HAP-1 (cell line): ENCODE data around the gene N4BP3.
"Not testable (repeated sequence)": the region's sequence is repeated elsewhere in the genome, so short reads cannot be mapped to it uniquely, and the experiment has no call there.

Source experiments
- DNase-seq, 2 experiments: peaks; one replicate each; pipeline ENCODE4 v3.0.0-alpha.2; 2016 to 2020; ENCODE audit warnings: low spot score in 2 of 2
- H3K27me3 ChIP-seq: fragments of 250-450 bp; sonication (Bioruptor Pico); 2 replicates; pipeline ENCODE4 v1.5.1; 2020; ENCODE audit warnings: low read depth, mild to moderate bottlenecking, moderate library complexity
- H3K36me3 ChIP-seq: fragments of 250-450 bp; sonication (Bioruptor Pico); replicated peaks from 2 replicates; pipeline ENCODE4 v1.5.1; 2020; ENCODE audit warnings: mild to moderate bottlenecking
- H3K4me1 ChIP-seq: fragments of 250-450 bp; sonication (Bioruptor Pico); 2 replicates; pipeline ENCODE4 v1.5.1; 2020; ENCODE audit warnings: mild to moderate bottlenecking
- H3K4me3 ChIP-seq: fragments of 250-450 bp; sonication (Bioruptor Pico); 2 replicates; pipeline ENCODE4 v1.5.1; 2020; ENCODE audit warnings: mild to moderate bottlenecking, moderate library complexity
- H3K9me3 ChIP-seq: fragments of 250-450 bp; sonication (Bioruptor Pico); 2 replicates; pipeline ENCODE4 v1.5.1; 2020; ENCODE audit warnings: mild to moderate bottlenecking, moderate library complexity
- in situ Hi-C: fragments of 300-500 bp; cut with MboI; formaldehyde crosslinking; loops from 3 replicates; pipeline ENCODE4 v1.14.3; 2020; ENCODE audit warnings: low sequenced_read_pairs, inconsistent platforms, mixed read lengths

The N4BP3 gene, protein sequence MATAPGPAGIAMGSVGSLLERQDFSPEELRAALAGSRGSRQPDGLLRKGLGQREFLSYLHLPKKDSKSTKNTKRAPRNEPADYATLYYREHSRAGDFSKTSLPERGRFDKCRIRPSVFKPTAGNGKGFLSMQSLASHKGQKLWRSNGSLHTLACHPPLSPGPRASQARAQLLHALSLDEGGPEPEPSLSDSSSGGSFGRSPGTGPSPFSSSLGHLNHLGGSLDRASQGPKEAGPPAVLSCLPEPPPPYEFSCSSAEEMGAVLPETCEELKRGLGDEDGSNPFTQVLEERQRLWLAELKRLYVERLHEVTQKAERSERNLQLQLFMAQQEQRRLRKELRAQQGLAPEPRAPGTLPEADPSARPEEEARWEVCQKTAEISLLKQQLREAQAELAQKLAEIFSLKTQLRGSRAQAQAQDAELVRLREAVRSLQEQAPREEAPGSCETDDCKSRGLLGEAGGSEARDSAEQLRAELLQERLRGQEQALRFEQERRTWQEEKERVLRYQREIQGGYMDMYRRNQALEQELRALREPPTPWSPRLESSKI

DNA sequence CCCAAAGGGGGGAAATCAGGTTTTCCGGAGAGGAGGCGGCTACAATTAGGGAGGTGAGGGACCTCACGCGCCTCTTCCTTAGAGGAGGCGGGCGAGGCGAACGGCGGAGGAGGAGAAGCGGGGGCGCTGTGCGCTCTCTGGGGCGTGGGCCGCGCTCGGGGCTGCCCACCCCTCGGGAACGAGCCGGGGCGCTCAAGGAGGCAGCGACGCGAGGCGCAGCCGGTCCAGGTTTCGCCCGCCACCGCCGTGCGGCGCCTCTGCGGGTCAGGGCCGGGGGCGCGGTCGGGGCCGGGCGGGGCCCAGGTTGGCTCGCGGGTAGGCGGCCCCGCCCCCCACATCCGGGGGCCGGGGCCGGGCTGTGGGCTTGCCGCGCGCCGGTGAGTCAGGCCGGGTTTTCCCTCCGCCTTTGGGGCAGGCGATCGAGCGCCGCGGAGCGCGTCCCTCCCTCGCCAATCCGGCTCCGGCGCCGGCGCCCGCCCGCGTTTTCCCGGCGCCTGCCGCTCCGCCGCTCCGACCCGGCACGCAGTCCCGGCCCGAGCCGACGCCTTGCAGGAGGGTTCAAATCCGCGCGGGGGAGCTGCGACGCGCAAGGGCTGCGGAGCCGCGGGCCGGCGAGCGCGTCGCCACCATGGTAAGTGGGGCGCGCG is at the start of gene N4BP3:
TSS of gene N4BP3 (plus strand) at position 392 of the 647 bp plus-strand sequence. CDS start 6,052 bp downstream, outside the sequence.
- peaks cover 8% of the 10 kb centered on the region; the same call in 1 of the 2 replicates for H3K27me3 ChIP-seq
- in situ Hi-C loops: no loop called here
- H3K4me3 ChIP-seq: peak within 1 kb of the TSS; percentile 37
- H3K4me1 ChIP-seq: no peaks in the 10 kb centered on the region
- DNase-seq: peak; percentile 70 to 83
- no peaks in the 10 kb centered on the region for H3K9me3 ChIP-seq
- no peaks in the 10 kb centered on the region for H3K36me3 ChIP-seq

DNA sequence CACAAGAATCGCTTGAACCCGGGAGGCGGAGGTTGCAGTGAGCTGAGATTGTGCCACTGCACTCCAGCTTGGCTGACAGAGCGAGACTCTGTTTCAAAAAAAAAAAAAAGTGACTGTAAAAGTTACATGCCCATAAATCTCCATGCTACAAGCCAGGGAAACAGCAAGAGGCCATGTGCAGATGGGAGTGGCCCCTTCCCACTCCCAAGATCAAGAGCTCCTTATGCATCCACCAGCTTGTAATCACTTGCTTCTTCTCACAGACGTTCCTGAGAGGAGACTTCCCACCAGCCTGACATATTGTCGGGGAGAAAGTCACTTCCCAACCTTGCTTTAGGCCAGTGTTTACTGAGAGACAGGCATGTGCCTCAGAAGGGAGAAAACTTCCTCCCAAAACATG is 45.6 kb upstream of the N4BP3 start:
- no peaks in the 10 kb centered on the region for H3K4me1 ChIP-seq
- no peaks in the 10 kb centered on the region for H3K36me3 ChIP-seq
- H3K4me3 ChIP-seq: no peak overlapping the region
- no peaks in the 10 kb centered on the region for H3K9me3 ChIP-seq
- no peaks in the 10 kb centered on the region for H3K27me3 ChIP-seq
- no peak for DNase-seq
- in situ Hi-C loops: loop anchor here (10.0 to 25.0 kb wide), 2 partner anchors 180 to 463 kb away; partner anchors contain the start of gene B4GALT7

DNA sequence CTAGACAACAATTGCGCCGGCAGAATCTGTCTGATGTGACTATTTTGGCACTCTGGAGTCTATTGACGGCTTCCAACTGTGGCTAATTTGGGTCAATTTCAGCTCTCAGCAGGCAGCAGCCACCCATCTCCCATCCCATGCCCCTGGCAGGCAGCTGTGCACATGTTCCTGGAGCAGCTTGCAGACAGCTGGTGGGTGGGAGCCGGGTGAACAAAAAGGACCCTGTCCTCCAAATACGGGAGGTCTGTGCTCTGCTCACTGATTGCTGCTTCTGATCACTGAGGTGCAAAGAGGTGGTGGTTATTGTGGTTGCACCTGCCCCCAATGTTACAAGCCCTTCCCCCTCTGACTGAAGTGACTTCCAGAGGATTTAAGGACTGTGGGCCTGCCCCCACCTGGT is 45.0 kb upstream of the N4BP3 start:
- H3K27me3 ChIP-seq: no peaks in the 10 kb centered on the region
- no peaks in the 10 kb centered on the region for H3K4me1 ChIP-seq
- H3K4me3 ChIP-seq: no peak overlapping the region
- no peaks in the 10 kb centered on the region for H3K9me3 ChIP-seq
- in situ Hi-C loops: loop anchor here (10.0 to 25.0 kb wide), 2 partner anchors 181 to 463 kb away; partner anchors contain the start of gene B4GALT7
- no peaks in the 10 kb centered on the region for H3K36me3 ChIP-seq
- DNase-seq: no peak

DNA sequence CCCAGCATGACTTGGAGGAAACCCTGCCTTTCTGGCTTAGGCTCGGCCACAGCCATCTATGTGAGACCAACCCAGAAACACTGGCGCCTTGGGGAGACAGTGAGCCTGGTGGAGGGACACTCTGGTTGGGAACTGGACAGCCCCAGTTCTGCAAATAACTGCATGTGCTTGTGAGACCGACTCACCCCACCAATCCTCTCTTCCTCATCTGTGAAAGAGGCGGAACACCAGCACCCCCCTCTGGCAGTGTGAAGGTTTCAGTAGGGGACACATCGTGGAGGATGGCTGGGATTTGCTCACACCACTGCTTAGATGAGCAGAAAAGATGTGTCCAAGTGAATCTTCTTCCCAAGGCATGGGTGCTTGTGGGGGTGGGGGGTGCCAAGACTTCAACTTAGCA is 43.4 kb upstream of the N4BP3 start:
- peak; percentile 20 to 73 for DNase-seq
- no peak overlapping the region for H3K4me3 ChIP-seq
- in situ Hi-C loops: loop anchor here (10.0 to 25.0 kb wide), 2 partner anchors 183 to 465 kb away; partner anchors contain the start of gene B4GALT7

DNA sequence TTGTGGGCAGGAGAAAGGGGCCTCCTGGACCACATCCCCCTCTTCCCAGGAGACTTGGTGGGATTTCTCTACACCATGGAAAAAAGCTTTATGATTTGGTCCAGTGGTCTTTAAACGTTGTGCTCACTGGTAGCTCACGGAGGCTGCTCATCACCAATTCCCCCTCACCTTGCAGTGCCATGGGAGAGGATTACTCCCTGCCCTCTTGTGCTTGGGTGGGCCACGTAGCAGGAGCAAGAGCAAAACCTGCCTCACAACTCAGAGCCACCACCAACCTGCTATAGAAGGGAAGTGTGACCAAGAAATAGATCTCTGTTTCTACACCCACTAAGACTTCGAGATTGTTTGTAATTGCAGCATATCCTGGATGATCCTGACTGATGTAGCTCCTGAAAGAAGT is 42.2 kb upstream of the N4BP3 start:
- H3K27me3 ChIP-seq: no peaks in the 10 kb centered on the region
- H3K4me1 ChIP-seq: peaks cover 3% of the 10 kb centered on the region; the same call in 1 of the 2 replicates
- no peak overlapping the region for H3K4me3 ChIP-seq
- no peaks in the 10 kb centered on the region for H3K36me3 ChIP-seq
- H3K9me3 ChIP-seq: no peaks in the 10 kb centered on the region
- in situ Hi-C loops: loop anchor here (25.0 kb wide), 1 partner anchor 184 kb away; no protein-coding TSS in a partner anchor
- DNase-seq: no peak

More for the DNA sequence above, 43.4 kb upstream of the N4BP3 start:
- H3K36me3 ChIP-seq: no peaks in the 10 kb centered on the region
- H3K4me1 ChIP-seq: no peaks in the 10 kb centered on the region
- no peaks in the 10 kb centered on the region for H3K9me3 ChIP-seq
- no peaks in the 10 kb centered on the region for H3K27me3 ChIP-seq

DNA sequence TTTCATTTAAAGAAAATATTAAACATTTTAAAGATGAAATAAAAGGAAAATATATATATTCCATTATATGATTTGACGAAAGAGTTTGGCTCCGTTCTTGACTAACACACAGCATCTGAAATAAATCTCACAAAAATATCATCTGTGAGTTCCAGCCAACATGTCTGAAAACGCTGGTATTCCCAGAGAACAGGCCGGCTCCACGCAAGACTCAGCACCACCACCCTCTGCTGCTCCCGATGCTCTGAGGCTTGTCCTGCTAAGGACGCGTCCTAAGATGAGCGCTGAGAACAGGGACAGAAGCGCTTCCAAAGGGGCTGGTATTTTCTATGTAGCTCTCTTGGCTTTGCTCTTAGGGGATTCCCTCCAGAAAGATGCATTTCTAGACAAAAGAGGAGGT is 40.6 kb upstream of the N4BP3 start:
- in situ Hi-C loops: loop anchor here (25.0 kb wide), 1 partner anchor 185 kb away; no protein-coding TSS in a partner anchor
- no peak for DNase-seq
- Histone ChIP-seq H3K9me3 (no peaks in the 10 kb centered on the region), H3K27me3 (no peaks in the 10 kb centered on the region), H3K4me3 (no peak overlapping the region), H3K36me3 (no peaks in the 10 kb centered on the region), H3K4me1 (peaks cover 3% of the 10 kb centered on the region; the same call in 1 of the 2 replicates)

DNA sequence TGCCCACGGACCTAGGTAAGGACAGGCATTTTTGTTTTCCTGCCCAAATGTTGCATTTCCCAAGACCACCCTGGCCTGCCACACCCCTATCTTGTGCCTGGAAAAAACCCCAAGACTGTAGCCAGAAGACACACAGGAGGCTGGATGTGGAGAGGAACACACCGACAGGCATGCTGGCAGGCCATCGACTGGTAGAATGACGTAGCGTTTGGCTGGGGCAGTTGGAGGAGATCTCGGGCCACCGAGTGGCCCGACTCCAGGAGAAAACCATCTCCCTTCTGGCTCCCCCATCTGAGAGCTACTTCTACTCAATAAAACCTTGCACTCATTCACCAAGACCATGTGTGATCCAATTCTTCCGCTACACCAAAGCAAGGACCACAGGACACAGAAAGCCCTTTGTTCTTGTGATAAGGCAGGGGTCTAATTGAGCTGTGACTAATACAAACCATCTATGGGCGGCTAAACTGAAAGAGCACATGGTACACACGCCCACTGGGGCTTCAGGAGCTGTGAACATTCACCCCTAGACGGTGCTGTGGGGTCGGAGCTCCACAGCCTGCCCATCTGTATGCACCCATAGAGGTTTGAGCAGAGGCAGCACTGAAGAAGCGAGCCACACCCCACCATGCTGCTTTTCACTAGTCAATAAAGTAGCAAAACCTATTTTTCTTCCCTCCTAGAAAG is 38.9 kb upstream of the N4BP3 start:
- DNase-seq: no peak
- Histone ChIP-seq H3K9me3 (no peaks in the 10 kb centered on the region), H3K36me3 (no peaks in the 10 kb centered on the region), H3K4me3 (no peak overlapping the region), H3K4me1 (peaks cover 3% of the 10 kb centered on the region; the same call in 1 of the 2 replicates), H3K27me3 (no peaks in the 10 kb centered on the region)
- in situ Hi-C loops: loop anchor here (25.0 kb wide), 1 partner anchor 187 kb away; no protein-coding TSS in a partner anchor

DNA sequence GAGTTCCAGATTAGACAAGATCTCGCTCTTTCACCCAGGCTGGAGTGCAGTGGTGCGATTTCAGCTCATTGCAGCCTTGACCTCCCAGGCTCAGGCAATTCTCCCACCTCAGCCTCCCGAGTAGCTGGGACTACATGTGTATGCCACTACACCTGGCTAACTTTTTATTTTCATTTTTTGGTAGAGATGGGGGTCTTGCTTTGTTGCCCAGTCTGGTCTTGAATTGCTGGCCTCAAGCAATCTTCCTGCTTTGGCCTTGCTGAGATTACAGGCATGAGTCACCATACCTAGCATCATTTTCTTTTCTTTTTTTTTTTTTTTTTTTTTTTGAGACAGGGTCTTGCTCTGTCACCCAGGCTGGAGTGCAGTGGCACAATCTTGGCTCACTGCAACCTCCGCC is 36.4 kb upstream of the N4BP3 start:
- DNase-seq, H3K36me3 ChIP-seq, H3K4me1 ChIP-seq, H3K9me3 ChIP-seq, H3K4me3 ChIP-seq, H3K27me3 ChIP-seq, in situ Hi-C loops: not testable (repeated sequence)

DNA sequence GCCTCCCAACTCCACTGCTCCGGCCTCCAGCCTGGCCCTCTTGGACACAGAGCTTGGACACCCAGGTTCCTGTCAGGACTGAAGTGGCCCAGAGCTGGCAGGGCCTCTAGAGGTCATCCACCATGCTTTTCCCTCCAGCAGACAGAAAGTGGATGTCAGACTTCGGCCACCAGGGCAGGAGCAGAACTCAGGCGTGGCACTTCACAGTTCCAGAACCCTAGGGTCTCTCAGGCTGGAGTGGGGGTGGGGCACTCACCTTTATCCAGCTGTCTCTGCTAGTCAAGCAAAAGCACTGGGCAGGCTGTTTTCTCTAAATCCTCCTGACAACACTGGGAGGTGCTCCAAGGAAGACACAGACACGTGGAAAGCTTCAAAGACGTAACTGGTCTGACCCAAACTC is 35.6 kb upstream of the N4BP3 start:
- Histone ChIP-seq H3K27me3 (no peaks in the 10 kb centered on the region), H3K36me3 (no peaks in the 10 kb centered on the region), H3K4me3 (no peak overlapping the region), H3K4me1 (peaks cover 3% of the 10 kb centered on the region; the same call in 1 of the 2 replicates), H3K9me3 (no peaks in the 10 kb centered on the region)
- in situ Hi-C loops: no loop called here
- no peak for DNase-seq

DNA sequence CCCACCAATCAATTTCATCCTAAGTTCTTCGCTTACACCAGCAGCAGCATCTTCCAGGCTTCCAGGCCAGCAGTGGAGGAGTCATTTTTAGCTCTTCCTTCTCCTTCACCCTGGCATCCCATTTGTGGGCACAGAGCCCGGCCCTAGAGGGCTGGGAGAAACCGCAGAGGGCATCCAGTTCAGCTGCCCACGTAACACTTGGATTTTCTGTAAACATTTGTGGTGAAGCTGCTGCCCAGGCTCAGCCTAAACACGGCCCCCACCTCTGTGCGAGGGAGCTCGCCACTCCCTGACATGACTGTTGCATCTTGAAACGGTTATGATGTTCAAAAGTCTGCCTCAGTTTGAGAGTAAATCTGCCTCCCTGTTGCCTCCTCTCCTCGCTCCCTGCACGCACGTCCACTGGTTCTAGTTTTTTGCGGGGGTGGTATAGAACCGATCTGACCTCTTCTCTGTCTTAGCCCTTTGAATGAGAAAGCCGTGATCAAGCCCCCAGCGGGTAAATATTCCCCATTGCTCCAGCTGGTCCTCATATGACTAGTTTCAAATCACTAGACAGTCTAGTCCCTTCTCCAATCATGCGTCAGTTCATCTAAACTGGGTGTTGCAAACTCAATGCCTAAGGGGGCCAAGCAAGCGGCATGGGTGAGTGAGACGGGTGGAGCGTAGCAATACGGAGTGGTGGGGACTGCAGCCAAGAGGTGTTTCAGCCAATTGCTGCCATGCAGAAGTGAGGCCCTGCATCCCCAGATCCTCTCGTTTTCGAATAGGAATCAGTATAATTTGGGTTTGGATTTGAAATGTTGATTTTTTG is 34.9 kb upstream of the N4BP3 start:
- Histone ChIP-seq H3K4me1 (peaks cover 3% of the 10 kb centered on the region; the same call in 1 of the 2 replicates), H3K9me3 (no peaks in the 10 kb centered on the region), H3K4me3 (no peak overlapping the region), H3K27me3 (no peaks in the 10 kb centered on the region), H3K36me3 (no peaks in the 10 kb centered on the region)
- in situ Hi-C loops: no loop called here
- DNase-seq: no peak

DNA sequence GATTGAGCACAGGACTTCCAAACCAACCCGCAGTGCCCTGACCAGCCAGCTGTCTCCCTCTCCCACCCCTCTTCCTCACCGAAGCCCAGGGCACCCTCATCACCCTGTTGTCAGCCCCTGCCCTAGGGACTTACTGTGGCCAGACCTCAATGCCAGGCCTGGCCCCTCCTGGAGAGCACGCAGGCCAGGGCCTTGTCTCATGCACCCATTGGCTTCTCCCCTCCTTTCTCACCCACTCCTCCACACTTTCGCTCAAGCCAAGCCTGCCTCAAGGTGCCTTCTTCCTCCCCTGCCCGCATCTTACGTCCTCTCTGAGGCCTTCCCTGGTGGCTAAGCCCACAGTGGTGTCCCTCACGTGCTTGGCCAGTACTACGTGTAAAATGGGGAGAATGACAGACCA is 33.3 kb upstream of the N4BP3 start:
- no peak for DNase-seq
- H3K4me3 ChIP-seq: no peak overlapping the region
- peaks cover 3% of the 10 kb centered on the region; the same call in 1 of the 2 replicates for H3K4me1 ChIP-seq
- H3K36me3 ChIP-seq: no peaks in the 10 kb centered on the region
- in situ Hi-C loops: loop anchor here (5.0 kb wide), 1 partner anchor 82 kb away; no protein-coding TSS in a partner anchor
- no peaks in the 10 kb centered on the region for H3K27me3 ChIP-seq
- no peaks in the 10 kb centered on the region for H3K9me3 ChIP-seq

DNA sequence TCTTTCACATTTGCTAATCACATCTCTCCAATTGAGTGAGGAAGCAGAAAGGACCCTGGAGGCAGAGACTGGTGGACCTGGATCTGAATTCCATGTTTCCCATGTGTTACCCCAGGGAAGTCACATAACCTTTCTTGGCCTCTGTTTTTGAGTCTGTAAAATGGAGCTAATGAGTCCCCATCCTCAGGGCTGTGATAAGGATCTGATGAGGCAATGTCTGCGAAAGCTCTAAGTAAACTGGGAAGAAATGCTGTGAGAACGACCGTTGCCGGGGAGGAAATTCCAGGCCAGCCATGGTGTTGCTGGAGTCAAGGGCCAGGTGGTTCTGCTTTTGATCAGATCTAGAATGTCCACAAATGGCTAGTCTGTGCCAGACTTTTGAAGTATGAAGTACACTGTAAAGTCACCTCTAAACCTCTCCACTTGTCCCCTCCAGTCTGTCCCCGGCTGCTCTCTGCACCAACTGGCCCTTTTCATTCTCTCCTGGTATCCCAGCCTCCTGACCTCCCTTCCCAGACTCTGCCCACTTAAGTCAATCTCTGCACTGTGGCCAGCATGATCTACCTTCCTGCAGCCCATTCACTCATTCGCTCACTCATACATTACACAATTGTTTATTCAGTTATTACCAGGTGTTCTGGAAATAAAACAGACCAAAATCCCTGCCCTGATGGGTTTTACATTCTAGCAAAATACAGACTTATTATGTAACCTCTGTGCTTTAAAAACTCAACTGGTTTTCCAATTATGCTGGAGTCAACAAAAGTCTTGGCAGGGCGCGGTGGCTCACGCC is 32.5 kb upstream of the N4BP3 start:
- Histone ChIP-seq H3K36me3 (no peaks in the 10 kb centered on the region), H3K4me1 (peaks cover 1% of the 10 kb centered on the region; the same call in 1 of the 2 replicates), H3K4me3 (no peak overlapping the region), H3K9me3 (no peaks in the 10 kb centered on the region), H3K27me3 (no peaks in the 10 kb centered on the region)
- in situ Hi-C loops: loop anchor here (5.0 kb wide), 1 partner anchor 81 kb away; no protein-coding TSS in a partner anchor
- DNase-seq: no peak
